Glutamatergic neuron (in vitro differentiated cells): ENCODE measurements around the gene DOCK9. TPM values are rescaled to one million over a fixed set of nuclear protein-coding genes. Genes with fewer than 3 reads are reported as not detected.

Source experiments
- DNase-seq: peaks from one replicate; pipeline ENCODE4 v3.0.0; 2022
- H3K27ac Mint-ChIP-seq: one replicate; pipeline ENCODE4 v1.8.0; 2020; ENCODE audit warnings: mild to moderate bottlenecking, mixed read lengths, inconsistent platforms; ENCODE audit not compliant: unreplicated experiment
- H3K27me3 Mint-ChIP-seq: one replicate; pipeline ENCODE4 v1.8.0; 2020; ENCODE audit warnings: mild to moderate bottlenecking, moderate library complexity, mixed read lengths, inconsistent platforms; ENCODE audit not compliant: unreplicated experiment
- H3K36me3 Mint-ChIP-seq: one replicate; pipeline ENCODE4 v1.8.0; 2020; ENCODE audit warnings: mild to moderate bottlenecking, mixed read lengths, inconsistent platforms; ENCODE audit not compliant: unreplicated experiment
- H3K4me1 Mint-ChIP-seq: one replicate; pipeline ENCODE4 v1.8.0; 2020; ENCODE audit warnings: mild to moderate bottlenecking, low read depth, mixed read lengths, inconsistent platforms; ENCODE audit not compliant: unreplicated experiment
- H3K4me3 Mint-ChIP-seq: one replicate; pipeline ENCODE4 v1.8.0; 2020; ENCODE audit warnings: mild to moderate bottlenecking, mixed read lengths, inconsistent platforms; ENCODE audit not compliant: unreplicated experiment
- H3K9me3 Mint-ChIP-seq: one replicate; pipeline ENCODE4 v1.8.0; 2020; ENCODE audit warnings: mild to moderate bottlenecking, moderate library complexity, mixed read lengths, inconsistent platforms; ENCODE audit not compliant: unreplicated experiment
- CTCF ChIP-seq: fragments of 200-600 bp; sonication (generic); IDR thresholded peaks from one replicate; pipeline ENCODE4 v1.5.0; 2021; ENCODE audit not compliant: partially characterized antibody, unreplicated experiment
- total RNA-seq: library from RNA; stranded (reverse); fragmentation: NEBNext Ultra II Directional; extraction: Animal tissue kit (Norgen Biotek cat#: 25700); gene quantifications from one replicate; pipeline ENCODE4 v1.2.1, GENCODE V29; 2021; ENCODE audit not compliant: unreplicated experiment

The DOCK9 gene
- total RNA-seq, 1 donor from 2014 or later: 4.5 TPM

- no peak for DNase-seq
- no peak for TF ChIP-seq CTCF
- H3K27ac Mint-ChIP-seq: no peak overlapping the region
- no peak overlapping the region for H3K4me3 Mint-ChIP-seq
- H3K4me1 Mint-ChIP-seq: peaks cover 2% of the 10 kb centered on the region
- no peaks in the 10 kb centered on the region for H3K27me3 Mint-ChIP-seq
- H3K9me3 Mint-ChIP-seq: no peaks in the 10 kb centered on the region
- H3K36me3 Mint-ChIP-seq: no peaks in the 10 kb centered on the region
These were observed 96.5 kb downstream of the DOCK9 start for GRCh38 chr13:98881390-98881789.

- Mint-ChIP-seq H3K9me3 (no peaks in the 10 kb centered on the region), H3K27me3 (no peaks in the 10 kb centered on the region), H3K36me3 (no peaks in the 10 kb centered on the region), H3K4me3 (no peak overlapping the region), H3K27ac (no peak overlapping the region), H3K4me1 (peaks cover 2% of the 10 kb centered on the region)
- DNase-seq: no peak
- TF ChIP-seq CTCF: no peak
These were observed 97.2 kb downstream of the DOCK9 start for GRCh38 chr13:98880677-98881076.

GRCh38 chr13:98879957-98880356 lies 97.9 kb downstream of the DOCK9 start:
- Mint-ChIP-seq H3K36me3 (no peaks in the 10 kb centered on the region), H3K4me1 (peaks cover 2% of the 10 kb centered on the region)
- TF ChIP-seq CTCF: no peak

GRCh38 chr13:98879127-98879520 lies 98.7 kb downstream of the DOCK9 start:
- Mint-ChIP-seq H3K27me3 (no peaks in the 10 kb centered on the region), H3K4me3 (no peak overlapping the region), H3K9me3 (no peaks in the 10 kb centered on the region), H3K27ac (no peak overlapping the region), H3K36me3 (no peaks in the 10 kb centered on the region), H3K4me1 (peaks cover 2% of the 10 kb centered on the region)
- no peak for DNase-seq
- no peak for TF ChIP-seq CTCF

More at GRCh38 chr13:98879957-98880356, 97.9 kb downstream of the DOCK9 start:
- Mint-ChIP-seq H3K4me3 (no peak overlapping the region), H3K9me3 (no peaks in the 10 kb centered on the region), H3K27me3 (no peaks in the 10 kb centered on the region), H3K27ac (no peak overlapping the region)
- no peak for DNase-seq

- DNase-seq: no peak
- H3K9me3 Mint-ChIP-seq: no peaks in the 10 kb centered on the region
- H3K4me1 Mint-ChIP-seq: peaks cover 2% of the 10 kb centered on the region
- no peak for TF ChIP-seq CTCF
- no peak overlapping the region for H3K4me3 Mint-ChIP-seq
- no peaks in the 10 kb centered on the region for H3K27me3 Mint-ChIP-seq
- H3K36me3 Mint-ChIP-seq: no peaks in the 10 kb centered on the region
- H3K27ac Mint-ChIP-seq: no peak overlapping the region
These were observed 99.3 kb downstream of the DOCK9 start for GRCh38 chr13:98878486-98879126.
